ENCODE measurements around the gene RPL5. TPM values are rescaled to one million over a fixed set of nuclear protein-coding genes. Genes with fewer than 3 reads are reported as not detected.

Gene RPL5
- total RNA-seq, 1 donor from 2014 or later = 1,496 TPM

- DNase-seq (ENCODE audit: low spot score) = no peak
Observed at GRCh38 chr1:92820024-92820423, 11.8 kb upstream of the RPL5 start.

GRCh38 chr1:92820551-92820950 is 11.3 kb upstream of the RPL5 start:
- no peak for DNase-seq (ENCODE audit: low spot score)

DNA sequence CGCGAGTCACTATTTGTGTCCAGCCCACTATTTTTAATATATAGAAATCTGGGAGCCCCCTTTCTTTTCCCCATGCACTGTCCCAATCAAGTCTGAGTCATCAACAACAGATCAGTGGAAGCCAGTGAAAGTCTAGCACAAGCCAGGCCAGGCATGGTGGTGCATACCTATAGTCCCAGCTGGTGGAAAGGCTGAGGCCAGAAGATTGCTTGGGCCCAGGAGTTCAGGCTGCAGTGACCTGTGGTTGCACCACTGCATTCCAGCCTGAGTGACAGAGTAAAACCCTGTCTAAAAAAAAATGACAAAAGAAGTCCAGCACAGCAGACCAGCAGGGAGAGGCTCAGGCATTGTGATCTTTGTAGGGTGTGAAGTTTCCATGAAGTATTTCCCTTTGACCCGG is 9.0 kb upstream of the RPL5 start:
- no peak for DNase-seq (ENCODE audit: low spot score)

GRCh38 chr1:92826792-92827191 is 5.0 kb upstream of the RPL5 start:
- no peak for DNase-seq (ENCODE audit: low spot score)

DNA sequence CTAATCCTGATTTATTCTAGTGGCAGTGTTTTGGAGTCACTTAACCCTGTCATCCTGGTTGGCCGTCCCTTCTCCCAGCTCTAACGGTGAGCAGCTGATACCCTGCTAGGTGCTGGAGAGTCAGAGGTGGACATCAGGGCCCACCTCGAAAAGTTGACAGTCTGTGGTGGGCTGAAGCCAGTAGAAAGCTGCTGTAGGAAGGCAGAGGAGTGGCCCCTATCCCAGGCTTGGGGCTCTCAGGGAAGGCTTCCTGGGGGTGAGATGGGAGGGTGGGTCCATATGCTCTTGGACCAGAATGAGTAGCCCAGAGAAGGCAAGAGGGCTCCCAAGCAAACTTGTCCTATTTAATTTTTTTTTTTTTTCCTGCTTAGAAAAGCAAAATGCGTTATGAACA is 475 bp upstream of the RPL5 start:
- DNase-seq (ENCODE audit: low spot score) = no peak

GRCh38 chr1:92832537-92833114 is 786 bp downstream of the RPL5 start:
- no peak for DNase-seq (ENCODE audit: low spot score)

- no peak for DNase-seq (ENCODE audit: low spot score)
Observed at GRCh38 chr1:92833840-92834239, 2.0 kb downstream of the RPL5 start.

DNA sequence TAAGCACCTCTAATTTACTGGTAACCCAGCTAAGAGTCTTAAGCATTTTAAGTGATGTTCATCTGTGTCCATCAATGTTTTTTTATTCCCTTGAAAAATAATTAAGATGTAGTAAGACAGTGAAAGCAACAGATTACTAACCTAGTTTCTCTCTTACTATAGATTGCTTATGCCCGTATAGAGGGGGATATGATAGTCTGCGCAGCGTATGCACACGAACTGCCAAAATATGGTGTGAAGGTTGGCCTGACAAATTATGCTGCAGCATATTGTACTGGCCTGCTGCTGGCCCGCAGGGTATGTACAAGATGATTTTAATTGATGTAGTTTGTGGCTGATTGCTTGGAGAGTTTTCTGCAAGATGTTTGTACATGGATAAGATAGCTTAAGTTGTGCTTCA is 2.8 kb downstream of the RPL5 start:
- DNase-seq (ENCODE audit: low spot score) = no peak

DNA sequence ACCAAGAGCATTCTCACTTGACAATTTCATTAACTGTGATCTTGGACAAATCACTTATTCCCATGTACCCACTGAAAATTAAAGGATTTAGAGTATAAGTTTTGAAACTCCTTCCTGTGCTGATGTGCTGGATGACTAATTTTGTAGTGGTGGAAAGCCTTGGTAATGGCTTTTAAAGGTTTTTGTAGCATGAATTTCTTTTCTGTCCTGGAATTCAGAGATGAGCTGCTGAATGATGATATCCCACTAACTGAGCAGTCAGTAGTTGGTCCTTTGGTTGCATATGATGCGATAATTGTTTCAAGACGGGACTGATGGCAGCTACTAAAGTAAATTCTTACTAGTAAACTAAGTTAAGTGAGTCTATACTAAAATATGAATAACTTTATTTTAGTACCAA is 5.2 kb downstream of the RPL5 start:
- no peak for DNase-seq (ENCODE audit: low spot score)

DNA sequence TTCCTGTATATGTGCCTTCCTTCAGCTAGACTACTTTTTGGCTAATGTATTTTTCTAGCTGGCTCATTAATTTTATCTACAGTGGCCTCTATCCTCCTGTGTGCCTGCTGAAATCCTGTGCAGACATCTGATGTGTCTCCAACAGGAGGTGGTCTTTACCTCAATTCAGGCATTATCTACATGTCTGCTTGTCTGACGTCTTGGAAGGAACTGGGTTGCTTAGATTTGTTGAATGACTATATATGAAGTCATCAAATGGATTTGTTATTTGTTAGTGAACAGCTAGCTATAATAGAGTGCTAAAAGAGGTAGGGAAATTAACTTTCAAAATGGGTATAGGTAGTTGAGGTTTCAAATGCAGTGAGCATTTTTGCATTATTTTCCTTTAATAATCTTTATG is 6.7 kb downstream of the RPL5 start:
- no peak for DNase-seq (ENCODE audit: low spot score)

- peak; percentile 29 for DNase-seq (ENCODE audit: low spot score)
Observed at GRCh38 chr1:92839442-92839841, 7.6 kb downstream of the RPL5 start.

GRCh38 chr1:92840600-92840999 is 8.8 kb downstream of the RPL5 start:
- DNase-seq (ENCODE audit: low spot score) = no peak

DNA sequence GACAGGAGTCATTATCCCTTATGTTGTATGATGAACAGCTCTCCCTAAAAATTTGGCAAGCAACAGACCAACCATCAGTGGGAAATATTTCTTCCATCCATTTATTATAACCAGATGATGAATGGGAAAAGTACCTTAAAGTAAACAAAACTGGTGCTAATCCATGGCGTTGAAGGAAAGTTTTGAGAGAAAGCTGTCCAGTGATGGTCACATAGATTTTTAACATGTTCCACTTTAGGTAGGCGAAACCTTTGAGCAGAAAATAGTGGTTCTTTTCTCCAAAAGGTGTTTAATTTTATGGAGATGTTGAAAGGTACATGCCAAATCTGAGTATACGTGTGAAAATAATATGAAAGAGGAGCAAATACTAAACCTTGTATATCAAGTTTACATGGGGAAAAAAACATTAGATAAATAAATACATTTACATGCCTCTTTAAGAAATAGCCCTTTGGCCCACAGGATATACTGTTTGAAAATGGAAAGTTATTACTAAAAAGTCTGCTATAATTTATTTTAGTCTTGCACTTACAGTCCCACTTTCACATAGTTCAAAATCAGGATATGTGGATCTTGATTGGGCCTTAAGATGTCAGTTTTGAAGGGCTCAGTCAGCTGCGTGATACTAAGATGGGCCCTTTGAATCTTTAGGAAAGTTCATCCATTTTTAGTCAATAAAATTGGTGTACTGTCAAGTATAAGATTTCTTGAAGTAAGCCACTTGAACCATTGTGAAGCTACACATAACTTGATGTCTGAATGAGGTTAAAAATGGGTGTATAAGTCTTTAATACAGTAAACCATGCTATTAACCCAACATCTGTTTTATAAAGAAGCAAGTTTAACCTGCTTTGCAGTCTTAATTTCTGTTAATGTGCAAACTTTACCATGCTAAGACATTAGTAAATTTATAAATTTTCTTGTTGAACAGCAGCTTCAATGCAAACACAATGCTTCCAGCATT is 10.5 kb downstream of the RPL5 start:
- no peak for DNase-seq (ENCODE audit: low spot score)

GRCh38 chr1:92843046-92843423 is 11.2 kb downstream of the RPL5 start:
- DNase-seq (ENCODE audit: low spot score) = no peak

- no peak for DNase-seq (ENCODE audit: low spot score)
Observed at GRCh38 chr1:92843429-92844352, 11.9 kb downstream of the RPL5 start.

DNA sequence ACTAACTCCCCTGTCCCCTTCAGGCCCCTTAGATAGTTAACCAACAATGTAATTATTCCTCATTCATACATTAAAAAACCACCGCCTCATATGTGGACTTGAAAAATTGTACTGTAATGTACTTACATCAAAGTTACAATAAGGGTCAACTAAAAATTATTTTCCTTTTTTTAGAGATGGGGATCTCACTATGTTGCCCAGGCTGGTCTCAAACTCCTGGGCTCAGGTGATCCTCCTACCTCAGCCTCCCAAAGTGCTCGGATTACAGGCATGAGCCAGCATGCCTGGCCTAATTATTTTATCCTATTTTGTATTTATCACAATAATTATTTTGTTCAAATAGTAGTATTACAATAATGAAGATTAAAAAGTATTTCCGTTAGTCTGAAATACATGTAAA is 12.6 kb downstream of the RPL5 start:
- DNase-seq (ENCODE audit: low spot score) = no peak

DNA sequence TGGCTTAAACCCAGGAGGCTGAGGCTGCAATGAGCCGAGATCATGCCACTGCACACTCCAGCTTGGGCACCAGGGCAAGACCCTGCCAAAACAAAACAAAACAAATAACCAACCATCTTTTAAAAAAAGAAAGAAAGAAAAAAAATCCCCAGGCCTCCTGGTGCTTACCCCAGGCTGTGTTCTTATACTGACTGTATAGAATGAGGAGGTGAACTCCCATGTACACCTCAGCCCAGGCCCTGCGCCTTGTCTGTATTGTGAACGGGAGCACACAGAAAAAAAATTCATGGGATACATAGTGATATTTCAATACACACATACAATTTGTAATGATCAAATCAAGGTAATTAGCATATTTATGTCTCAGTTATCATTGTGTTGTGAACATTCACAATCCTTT is 14.1 kb downstream of the RPL5 start:
- no peak for DNase-seq (ENCODE audit: low spot score)

DNA sequence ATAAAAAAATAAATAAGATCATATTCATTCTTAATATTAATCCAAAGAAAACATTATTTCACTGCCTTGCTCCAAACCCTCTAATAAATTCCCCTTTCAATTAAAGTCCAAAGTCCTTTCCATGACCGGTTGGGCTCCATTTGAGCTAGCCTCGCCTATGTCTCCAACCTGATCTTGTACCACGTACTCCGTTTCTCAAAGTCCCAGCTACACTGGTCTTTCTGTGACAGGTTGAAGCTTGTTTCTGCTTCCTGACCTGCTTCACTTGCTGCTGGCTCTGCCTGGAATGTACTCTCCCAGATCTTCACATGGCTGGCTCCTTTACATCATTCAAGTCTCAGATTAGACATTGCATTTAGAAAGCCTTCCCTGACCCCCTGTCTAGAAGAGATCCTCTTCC is 16.4 kb downstream of the RPL5 start:
- DNase-seq (ENCODE audit: low spot score) = peak; percentile 51

- DNase-seq (ENCODE audit: low spot score) = no peak
Observed at GRCh38 chr1:92850019-92850418, 18.2 kb downstream of the RPL5 start.

DNA sequence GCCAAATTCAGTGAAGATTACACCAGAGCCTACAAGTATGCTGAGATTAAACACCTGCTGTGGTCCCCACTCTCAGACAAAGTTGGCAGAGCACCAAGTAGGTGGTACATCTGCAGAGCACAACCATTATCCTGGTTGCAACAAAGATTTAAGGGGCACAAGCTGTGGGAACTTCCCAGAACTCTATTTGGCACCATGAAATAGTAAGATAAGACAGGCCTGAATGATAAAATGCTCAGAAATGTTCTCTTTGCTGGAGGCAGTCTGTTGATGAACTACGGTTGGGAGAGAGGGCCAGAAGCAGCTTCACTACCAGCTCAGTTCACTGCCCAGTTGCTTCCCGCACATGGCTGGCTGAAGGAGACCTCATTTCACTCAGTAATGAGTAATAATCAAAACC is 19.9 kb downstream of the RPL5 start:
- peak; percentile 10 for DNase-seq (ENCODE audit: low spot score)

DNA sequence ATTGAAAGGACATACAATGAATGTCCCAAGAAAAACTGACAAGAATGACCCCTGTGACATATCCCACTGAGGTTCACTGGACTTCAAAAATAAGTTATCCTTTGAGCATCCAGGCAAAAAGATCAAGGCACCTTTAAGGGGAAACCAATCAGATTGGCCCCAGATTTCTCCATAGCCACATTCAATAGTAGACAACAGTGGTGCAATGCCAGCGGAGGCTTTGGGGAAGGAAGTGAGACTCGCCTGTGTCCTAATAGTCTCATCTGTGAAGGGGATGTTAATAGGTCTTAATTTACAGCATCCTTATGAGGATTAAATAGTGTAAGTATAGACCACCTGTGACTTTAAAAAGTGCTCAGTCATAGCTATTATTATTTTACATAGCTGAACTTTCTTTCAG is 21.5 kb downstream of the RPL5 start:
- no peak for DNase-seq (ENCODE audit: low spot score)

- no peak for DNase-seq (ENCODE audit: low spot score)
Observed at GRCh38 chr1:92854101-92854785, 22.4 kb downstream of the RPL5 start.
